H1 (cell line): Measurements from ENCODE around the gene LCN6. TPM values are rescaled to one million over a fixed set of nuclear protein-coding genes. Genes with fewer than 3 reads are reported as not detected.

Experiments
- BCL11A ChIP-seq, 2 experiments: IDR thresholded peaks; one replicate each; pipeline ENCODE4 v1.6.1; 2011; ENCODE audit warnings: low read depth in 2 of 2, low read length in 2 of 2, mild to moderate bottlenecking in 2 of 2
- BRCA1 ChIP-seq: IDR thresholded peaks from 2 replicates; pipeline ENCODE4 v1.6.1; 2012; ENCODE audit warnings: low read depth, low read length, improper control_type of control experiment
- CHD2 ChIP-seq: IDR thresholded peaks from 2 replicates; pipeline ENCODE4 v1.6.1; 2012; ENCODE audit warnings: low read length, improper control_type of control experiment
- CHD7 ChIP-seq: fragments of 300-600 bp; sonication (generic); IDR thresholded peaks from 2 replicates; pipeline ENCODE4 v1.7.1; 2012; ENCODE audit warnings: low read length, moderate library complexity, mild to moderate bottlenecking, inconsistent platforms; ENCODE audit not compliant: insufficient replicate concordance
- CTBP2 ChIP-seq: IDR thresholded peaks from 2 replicates; pipeline ENCODE4 v1.7.0; 2011; ENCODE audit warnings: borderline replicate concordance, mild to moderate bottlenecking, moderate library complexity, mixed read lengths, low read length; ENCODE audit not compliant: insufficient read depth, insufficient read length
- EZH2 ChIP-seq: fragments of 200-600 bp; sonication (generic); IDR thresholded peaks from 2 replicates; pipeline ENCODE4 v1.7.1; 2012; ENCODE audit warnings: low read depth, mild to moderate bottlenecking, moderate library complexity, low read length, inconsistent platforms; ENCODE audit not compliant: severe bottlenecking
- GABPA ChIP-seq: IDR thresholded peaks from 2 replicates; pipeline ENCODE4 v1.6.1; 2011; ENCODE audit warnings: mild to moderate bottlenecking, low read length, moderate library complexity, borderline replicate concordance; ENCODE audit not compliant: insufficient read depth
- GTF2F1 ChIP-seq: IDR thresholded peaks from 2 replicates; pipeline ENCODE4 v1.6.1; 2012; ENCODE audit warnings: low read depth, low read length, improper control_type of control experiment, borderline replicate concordance
- SIX5 ChIP-seq: IDR thresholded peaks from 2 replicates; pipeline ENCODE4 v1.6.1; 2011; ENCODE audit warnings: mild to moderate bottlenecking, low read depth, low read length
- SP1 ChIP-seq: IDR thresholded peaks from 2 replicates; pipeline ENCODE4 v1.6.1; 2011; ENCODE audit warnings: low read depth, low read length
- SP4 ChIP-seq: IDR thresholded peaks from 2 replicates; pipeline ENCODE4 v1.6.1; 2012; ENCODE audit warnings: low read length, inconsistent platforms
- YY1 ChIP-seq: IDR thresholded peaks from 2 replicates; pipeline ENCODE4 v1.6.1; 2011; ENCODE audit warnings: low read depth, mild to moderate bottlenecking, low read length
- polyA plus RNA-seq, 7 experiments: library from polyadenylated mRNA; depleted of rRNA in 3 of 7; stranded (reverse) in 5 of 7; unstranded in 2 of 7; fragments of >200 nt in 5 of 7; fragments of 200-250 nt in 2 of 7; gene quantifications; 1 replicate in 5 of 7; 2 replicates in 1 of 7; 4 replicates in 1 of 7; pipeline versions ENCODE4 v1.2.1 to v1.2.3, GENCODE V29; 2011 to 2013; ENCODE audit warnings: missing spikeins in 2 of 7, mixed read lengths in 2 of 7
- total RNA-seq: library from RNA; stranded (reverse); fragmentation: NEBNext Ultra II Directional; extraction: Animal tissue kit (Norgen Biotek cat#: 25700); gene quantifications from 2 replicates; pipeline ENCODE4 v1.2.1, GENCODE V29; 2021

LCN6 gene
- total and polyA plus RNA-seq, 2 of the 8 experiments (the other 6 are each of a cell fraction or from before 2014, with no cell fraction given) = not detected

- TF ChIP-seq CHD7 = no peak
- no peak for TF ChIP-seq GTF2F1
- TF ChIP-seq CTBP2 = no peak
- no peak for TF ChIP-seq CHD2
- TF ChIP-seq BCL11A (IDR thresholded peaks at IDR 0.05; ENCODE audit: low read depth in 2 of 2, low read length in 2 of 2) = no peak
- no peak for TF ChIP-seq SP1
- TF ChIP-seq GABPA = no peak
- TF ChIP-seq BRCA1 = no peak
- no peak for TF ChIP-seq YY1
- TF ChIP-seq SIX5 = no peak
- no peak for TF ChIP-seq EZH2
- TF ChIP-seq SP4 = no peak
These were observed 38.1 kb upstream of the LCN6 start (continued) for GRCh38 chr9:136786451-136786850.
